Psoas muscle (tissue), 8 donors: ENCODE measurements around the gene NPPA. TPM values are rescaled to one million over a fixed set of nuclear protein-coding genes. Genes with fewer than 3 reads are reported as not detected.
"Not testable (repeated sequence)": the region's sequence is repeated elsewhere in the genome, so short reads cannot be mapped to it uniquely, and the experiment has no call there.

ENCODE experiments used
- ATAC-seq, 4 donors: fragments of 200-7000 bp; cut with Tn5 transposase; one replicate each; pipeline ENCODE4 v1.9.1; 2020; ENCODE audit warnings: moderate library complexity in 3 of 4, mild to moderate bottlenecking in 2 of 4
- DNase-seq, 2 donors: peaks; one replicate each; pipeline ENCODE4 v3.0.0-alpha.2; 2020
- H3K27ac ChIP-seq: fragments of 200-600 bp; one replicate; pipeline ENCODE4 v1.8.0; 2022
- H3K27me3 ChIP-seq, 3 donors: fragments of 200-600 bp in 1 of 3; one replicate each; pipeline versions ENCODE4 v1.6.1 to v1.8.0; 2013 to 2022; ENCODE audit warnings: low read length in 2 of 3, mild to moderate bottlenecking in 2 of 3, moderate library complexity in 1 of 3; ENCODE audit not compliant: insufficient read depth in 3 of 3
- H3K36me3 ChIP-seq, 2 donors: fragments of 200-600 bp in 1 of 2; one replicate each; pipeline versions ENCODE4 v1.6.1 to v1.8.0; 2013 to 2022; ENCODE audit warnings: low read depth in 1 of 2, mild to moderate bottlenecking in 1 of 2, moderate library complexity in 1 of 2; ENCODE audit not compliant: insufficient read depth in 1 of 2
- H3K4me1 ChIP-seq: fragments of 200-600 bp; one replicate; pipeline ENCODE4 v1.8.0; 2022
- H3K4me3 ChIP-seq: fragments of 200-600 bp; one replicate; pipeline ENCODE4 v1.8.0; 2022; ENCODE audit warnings: mild to moderate bottlenecking
- H3K9me3 ChIP-seq: fragments of 200-600 bp; one replicate; pipeline ENCODE4 v1.8.0; 2022
- WGBS, 3 donors: extraction: QIAGEN DNeasy Blood & Tissue Kit; methylation state at CpG; one replicate each; pipeline versions ENCODE4 v1.1.6 to v1.1.7; 2013; 5-methylcytosine and 5-hydroxymethylcytosine counted together
- intact Hi-C, 2 donors: fragments of 100-400 bp; cut with DNase I; formaldehyde crosslinking; loops; one replicate each; pipeline versions ENCODE4 v1.11.0 to v1.14.2; 2022
- long read RNA-seq, 2 donors: library from polyadenylated mRNA; unstranded; transcript quantifications; one replicate each; pipeline ENCODE4 v2.0.0, GENCODE V29; 2021
- polyA plus RNA-seq, 3 donors: library from polyadenylated mRNA; stranded (reverse); fragments of 200-250 nt; gene quantifications; one replicate each; pipeline ENCODE4 v1.2.3, GENCODE V29; 2013
- total RNA-seq, 4 donors: library from RNA; stranded (reverse); fragmentation: NEBNext Ultra II Directional in 2 of 4; extraction: Animal tissue kit (Norgen Biotek cat#: 25700) in 2 of 4; gene quantifications; one replicate each; pipeline versions ENCODE4 v1.2.1 to v1.2.4, GENCODE V29; 2021 to 2023
- TF ChIP-seq, protein P1 (sequence below): fragments of 200-600 bp; IDR thresholded peaks from one replicate; pipeline ENCODE4 v1.8.0; 2022; ENCODE audit warnings: antibody characterized with exemption
- donor health status: healthy with polysubstance abuse.
- donor health status: DM: no; HTN: no; CAD: no; lungs with moderate emphysema.
- donor health status: Bipolar disorder and iron deficiency.
- donor health status: healthy.
- donor health status: DM: yes; HTN: yes; CAD: no.
- donor health status: DM: no; HTN: no; CAD: no.
- donor health status: DM: no; HTN: no; CAD: no.
- donor health status: DM: yes; HTN: yes; CAD: no.

Gene NPPA
- total RNA-seq, result 1 to 10 TPM in 2 of 4 donors, under 1 TPM in 2; 0.28 to 2.1 (median 0.92) TPM
- polyA plus RNA-seq, result 1 to 10 TPM in 1 of 3 donors, under 1 TPM in 2; 0.08 to 3.6 (median 0.13) TPM
- long read RNA-seq, donor 1, result 0 reads
- long read RNA-seq, donor 2, transcript NPPA-202 (3 exons, 855 nt), result major isoform, 9 of 9 reads
- long read RNA-seq, donor 2, partial matches to known transcripts, result 0 of 9 reads
- long read RNA-seq, donor 2, other reads (novel, unspliced or antisense), result 0 of 9 reads

- DNase-seq, result no peak
- ATAC-seq, result no peak
- H3K36me3 ChIP-seq, result peaks cover 0 to 30% of the 10 kb centered on the region in 2 donors
- intact Hi-C loops, result no loop called here
- H3K27ac ChIP-seq, result no peak within 1 kb of the TSS
- no peak within 1 kb of the TSS for H3K4me3 ChIP-seq
- no peaks in the 10 kb centered on the region for H3K4me1 ChIP-seq
- WGBS, 3 donors, result 27 to 31% (median 27%) methylated on average over 16 to 18 of the region's 18 CpGs
- peaks cover 0 to 4% (median 2%) of the 10 kb centered on the region in 3 donors for H3K27me3 ChIP-seq
- H3K9me3 ChIP-seq, result no peaks in the 10 kb centered on the region
- TF ChIP-seq, protein P1, sequence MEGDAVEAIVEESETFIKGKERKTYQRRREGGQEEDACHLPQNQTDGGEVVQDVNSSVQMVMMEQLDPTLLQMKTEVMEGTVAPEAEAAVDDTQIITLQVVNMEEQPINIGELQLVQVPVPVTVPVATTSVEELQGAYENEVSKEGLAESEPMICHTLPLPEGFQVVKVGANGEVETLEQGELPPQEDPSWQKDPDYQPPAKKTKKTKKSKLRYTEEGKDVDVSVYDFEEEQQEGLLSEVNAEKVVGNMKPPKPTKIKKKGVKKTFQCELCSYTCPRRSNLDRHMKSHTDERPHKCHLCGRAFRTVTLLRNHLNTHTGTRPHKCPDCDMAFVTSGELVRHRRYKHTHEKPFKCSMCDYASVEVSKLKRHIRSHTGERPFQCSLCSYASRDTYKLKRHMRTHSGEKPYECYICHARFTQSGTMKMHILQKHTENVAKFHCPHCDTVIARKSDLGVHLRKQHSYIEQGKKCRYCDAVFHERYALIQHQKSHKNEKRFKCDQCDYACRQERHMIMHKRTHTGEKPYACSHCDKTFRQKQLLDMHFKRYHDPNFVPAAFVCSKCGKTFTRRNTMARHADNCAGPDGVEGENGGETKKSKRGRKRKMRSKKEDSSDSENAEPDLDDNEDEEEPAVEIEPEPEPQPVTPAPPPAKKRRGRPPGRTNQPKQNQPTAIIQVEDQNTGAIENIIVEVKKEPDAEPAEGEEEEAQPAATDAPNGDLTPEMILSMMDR, result no peak
Measured at GRCh38 chr1:11847667-11848372, at the start of gene NPPA. TSS of gene NPPA (minus strand) at chr1:11847783. CDS start at chr1:11847684, 99 bp downstream.

DNA sequence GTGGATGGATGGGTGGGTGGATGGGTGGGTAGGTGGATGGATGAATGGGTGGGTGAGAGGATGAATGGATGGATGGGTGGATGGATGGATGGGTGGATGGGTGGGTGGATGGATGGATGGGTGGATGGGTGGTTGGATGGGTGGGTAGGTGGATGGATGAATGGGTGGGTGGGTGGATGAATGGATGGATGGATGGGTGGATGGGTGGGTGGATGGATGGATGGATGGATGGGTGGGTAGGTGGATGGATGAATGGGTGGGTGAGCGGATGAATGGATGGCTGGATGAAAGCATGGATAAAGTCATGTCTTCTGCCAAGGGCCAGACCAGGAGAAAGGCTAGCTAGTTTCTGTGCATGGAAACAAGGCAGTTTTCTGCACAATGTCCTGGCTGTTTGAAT, 46.9 kb upstream of the NPPA start:
- H3K27me3 ChIP-seq, result peaks cover 0 to 30% (median 11%) of the 10 kb centered on the region in 3 donors
- not testable (repeated sequence) for H3K36me3 ChIP-seq, DNase-seq, H3K4me3 ChIP-seq, ATAC-seq, H3K9me3 ChIP-seq, H3K27ac ChIP-seq, H3K4me1 ChIP-seq
- WGBS, 3 donors, result 62 to 65% (median 65%) methylated on average over 1 of the region's 1 CpG
- intact Hi-C loops, result loop anchor here (1.0 kb wide), 1 partner anchor 56 kb away; no protein-coding TSS in a partner anchor

DNA sequence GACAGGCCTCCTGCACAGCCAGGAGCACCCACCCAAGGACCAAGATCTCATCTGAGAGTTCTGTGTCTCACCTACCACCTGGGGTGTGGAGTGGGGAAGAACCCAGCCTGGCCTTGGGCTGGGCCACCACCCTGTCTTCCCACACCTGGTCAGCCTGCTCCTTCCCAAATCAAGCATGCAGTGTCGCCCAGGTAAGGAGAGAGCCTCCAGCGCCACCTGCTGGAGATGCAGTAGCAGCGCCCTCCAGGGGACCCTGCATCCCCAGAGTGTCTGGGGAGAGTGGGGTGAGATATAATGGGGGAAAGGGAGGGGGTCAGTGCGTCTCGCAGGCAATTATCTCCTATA, 46.3 kb upstream of the NPPA start:
- no peaks in the 10 kb centered on the region for H3K36me3 ChIP-seq
- no peak overlapping the region for H3K4me3 ChIP-seq
- TF ChIP-seq, protein P1, result peak; percentile 88
- ATAC-seq (peak; percentile 87 to 96 (median 90)), DNase-seq (peak; percentile 55 to 85)
- intact Hi-C loops, result loop anchor here (1.0 kb wide), 1 partner anchor 56 kb away; no protein-coding TSS in a partner anchor
- WGBS, 3 donors, result 2 to 6% (median 3%) methylated on average over 5 of the region's 5 CpGs
- H3K27me3 ChIP-seq, result peaks cover 0 to 24% (median 6%) of the 10 kb centered on the region in 3 donors
- no peaks in the 10 kb centered on the region for H3K9me3 ChIP-seq
- no peaks in the 10 kb centered on the region for H3K4me1 ChIP-seq
- H3K27ac ChIP-seq, result no peak overlapping the region

GRCh38 chr1:11891433-11892186, 44.0 kb upstream of the NPPA start:
- DNase-seq (no peak), ATAC-seq (no peak)
- Histone ChIP-seq H3K36me3 (no peaks in the 10 kb centered on the region), H3K9me3 (no peaks in the 10 kb centered on the region), H3K4me3 (no peak overlapping the region), H3K27me3 (peaks cover 0 to 11% (median 0%) of the 10 kb centered on the region in 3 donors), H3K27ac (no peak overlapping the region), H3K4me1 (peaks cover 11% of the 10 kb centered on the region)
- WGBS, 3 donors, result 87 to 90% (median 90%) methylated on average over 6 of the region's 6 CpGs
- intact Hi-C loops, result no loop called here
- TF ChIP-seq, protein P1, result no peak

DNA sequence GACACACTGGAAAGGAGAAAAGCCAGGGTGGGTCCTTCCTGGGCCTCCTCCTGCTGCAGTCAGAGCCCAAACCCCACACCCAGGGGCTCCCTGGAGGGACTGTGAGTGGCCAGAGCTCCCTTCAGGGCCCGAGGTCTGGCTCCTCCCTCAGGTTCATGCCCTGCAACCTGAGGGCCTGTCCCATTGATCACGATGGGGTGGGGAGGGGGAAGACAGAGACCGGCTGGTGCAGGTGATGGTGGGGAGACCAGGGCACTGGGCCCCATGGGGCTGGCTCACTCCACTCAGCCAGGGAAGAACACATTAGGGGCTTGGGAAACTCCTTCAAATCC, 41.3 kb upstream of the NPPA start:
- Histone ChIP-seq H3K27me3 (no peaks in the 10 kb centered on the region), H3K36me3 (no peaks in the 10 kb centered on the region), H3K9me3 (no peaks in the 10 kb centered on the region), H3K4me3 (no peak overlapping the region), H3K27ac (no peak overlapping the region), H3K4me1 (peaks cover 20% of the 10 kb centered on the region)
- TF ChIP-seq, protein P1, result no peak
- WGBS, 3 donors, result 62 to 69% (median 63%) methylated on average over 3 of the region's 3 CpGs
- ATAC-seq (no peak), DNase-seq (no peak)
- intact Hi-C loops, result no loop called here
